Loucy (cell line): ENCODE data around the gene PDE9A.

Source experiments
- CTCF ChIP-seq: fragments of 200-600 bp; sonication (generic); conservative IDR thresholded peaks from 2 replicates; pipeline ENCODE4 v1.5.1; 2014; ENCODE audit warnings: mild to moderate bottlenecking, antibody characterized with exemption, low read length
- EZH2phosphoT487 ChIP-seq: fragments of 200-600 bp; IDR thresholded peaks from 2 replicates; pipeline ENCODE4 v1.6.1; 2018; ENCODE audit warnings: antibody characterized with exemption, mild to moderate bottlenecking, moderate library complexity, borderline replicate concordance

GRCh38 chr21:42661688-42662429 lies 8.4 kb downstream of the PDE9A start:
- TF ChIP-seq CTCF (no peak), EZH2phosphoT487 (no peak)
